ENCODE data around the gene VGLL4.

Gene VGLL4

DNA sequence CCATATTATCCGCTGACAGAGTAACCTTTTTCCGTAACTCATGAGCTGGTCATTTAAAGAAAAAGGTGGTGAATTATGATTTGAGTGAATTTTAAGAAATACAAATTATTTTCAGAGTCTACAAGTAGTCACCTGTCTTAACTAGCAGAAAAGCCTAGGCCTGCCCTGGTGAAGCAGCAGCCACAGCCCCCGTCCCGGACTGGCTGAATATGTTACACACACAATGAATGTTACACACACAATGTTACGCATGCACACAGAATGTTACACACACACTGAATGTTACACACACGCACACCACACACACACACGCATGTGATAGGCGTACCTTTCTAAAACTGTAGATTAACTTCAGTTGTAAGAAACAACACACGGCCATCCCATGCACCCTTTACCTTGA lies 77.8 kb downstream of the VGLL4 start:
- DNase-seq (ENCODE audit: low read depth in 3 of 3) = no peak

DNA sequence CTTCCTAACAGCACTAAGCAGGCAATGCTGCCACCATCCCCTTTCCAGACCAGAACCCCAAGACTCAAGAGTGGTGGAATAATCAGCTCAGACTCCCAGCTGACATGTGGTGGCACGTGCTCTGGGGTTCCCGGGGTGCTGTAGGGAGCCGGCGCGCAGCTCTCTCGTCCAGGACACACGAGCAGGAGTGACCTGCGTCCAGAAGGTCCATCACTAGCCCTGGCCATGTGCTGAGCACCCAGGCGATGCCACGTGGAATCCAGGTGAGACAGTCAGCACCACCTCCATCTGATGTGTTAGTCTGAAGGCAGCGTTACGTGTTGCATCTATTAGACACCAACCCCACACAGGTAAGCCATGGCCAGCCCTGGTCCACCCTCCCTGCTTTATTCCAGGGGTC lies 78.2 kb downstream of the VGLL4 start:
- no peak for DNase-seq (ENCODE audit: low read depth in 3 of 3)

DNA sequence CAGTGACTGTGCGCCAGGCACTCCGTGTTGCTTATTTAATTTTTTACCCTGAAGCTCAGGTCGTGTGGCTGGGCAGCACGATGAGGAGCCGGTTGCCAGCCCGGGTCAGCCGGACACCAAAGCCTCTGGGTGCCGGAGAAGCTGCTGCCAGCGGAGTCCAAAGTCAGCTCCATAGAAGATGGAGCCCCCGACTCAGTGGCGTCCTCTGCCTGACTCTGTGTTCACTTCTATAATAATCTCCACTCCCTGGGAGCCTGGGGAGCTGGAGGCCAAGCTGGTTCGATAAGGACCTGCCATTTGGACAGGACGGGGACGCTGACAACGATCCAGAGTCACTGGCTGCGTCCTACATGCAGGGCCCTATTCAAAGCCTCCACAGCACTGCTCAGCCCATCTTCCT lies 78.6 kb downstream of the VGLL4 start:
- no peak for DNase-seq (ENCODE audit: low read depth in 3 of 3)

DNA sequence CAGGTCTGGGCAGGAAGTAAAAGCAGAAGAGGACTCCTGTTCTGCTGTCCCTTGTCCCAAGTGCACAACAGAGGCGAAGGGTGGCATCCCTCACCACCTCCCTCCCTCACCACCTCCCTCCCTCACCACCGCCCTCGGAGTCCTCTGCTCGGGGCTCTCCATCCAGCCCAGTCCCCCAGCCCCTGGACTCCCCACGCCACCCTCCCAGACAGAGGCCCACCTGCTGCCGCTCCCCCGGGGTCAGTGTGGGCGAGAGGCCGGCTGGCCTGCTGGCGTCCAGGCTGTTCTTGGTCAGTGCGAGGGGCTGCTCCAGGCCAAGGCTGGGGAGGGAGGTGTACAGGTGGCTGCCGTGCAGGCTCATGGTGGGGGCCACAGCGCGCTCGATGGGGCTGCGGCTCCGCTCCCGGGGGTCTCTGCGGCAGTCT lies 79.1 kb downstream of the VGLL4 start:
- DNase-seq (ENCODE audit: low read depth in 3 of 3) = no peak

DNA sequence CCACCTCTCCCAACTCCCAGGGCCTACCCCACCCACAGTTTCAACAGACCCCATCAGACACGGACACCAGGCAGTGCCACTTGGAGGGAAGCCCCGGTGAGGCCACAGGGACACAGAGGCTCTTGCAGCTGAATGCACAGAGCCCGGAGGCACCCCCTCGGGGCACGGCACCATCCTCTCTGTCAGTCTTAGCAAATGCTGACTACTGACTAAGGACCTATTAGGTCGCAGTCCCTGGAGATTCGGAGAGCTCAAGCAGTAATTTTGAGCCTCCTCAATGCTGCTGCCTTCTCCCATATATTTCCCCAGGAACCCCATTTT lies 79.9 kb downstream of the VGLL4 start:
- DNase-seq (ENCODE audit: low read depth in 3 of 3) = no peak

DNA sequence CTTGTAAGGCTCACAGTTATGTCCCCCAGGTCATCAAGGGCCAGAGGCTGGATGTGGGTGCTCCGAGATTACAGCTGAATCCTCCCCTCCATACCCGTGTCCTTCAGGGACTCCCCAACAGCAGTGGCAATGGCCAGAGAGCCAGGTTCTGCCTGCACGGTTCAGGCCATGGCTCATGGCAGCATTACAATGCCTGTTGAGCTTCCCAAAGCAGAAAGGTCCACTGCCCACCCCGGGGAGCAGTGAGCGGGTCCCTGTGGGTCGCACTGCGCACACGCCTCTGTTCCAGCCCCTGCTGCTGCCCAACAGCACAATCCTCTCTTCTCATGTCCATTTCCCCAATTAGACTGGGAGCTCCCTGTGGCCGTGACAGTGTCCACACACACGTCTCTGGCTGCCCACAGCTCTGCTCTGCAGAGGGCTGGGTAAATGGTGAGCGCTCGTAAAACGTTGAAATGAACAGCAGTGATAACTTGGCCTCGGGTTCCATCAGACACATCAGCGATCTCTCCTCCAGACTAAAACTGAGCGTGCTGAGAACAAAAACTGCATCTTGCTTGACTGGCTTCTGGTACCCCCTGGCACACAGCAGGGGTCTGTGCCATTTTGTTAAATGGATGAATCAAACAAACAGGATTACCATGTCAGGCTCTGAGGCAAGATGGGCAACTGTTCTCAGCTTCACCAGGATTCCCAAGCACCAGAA lies 80.4 kb downstream of the VGLL4 start:
- no peak for DNase-seq (ENCODE audit: low read depth in 3 of 3)

DNA sequence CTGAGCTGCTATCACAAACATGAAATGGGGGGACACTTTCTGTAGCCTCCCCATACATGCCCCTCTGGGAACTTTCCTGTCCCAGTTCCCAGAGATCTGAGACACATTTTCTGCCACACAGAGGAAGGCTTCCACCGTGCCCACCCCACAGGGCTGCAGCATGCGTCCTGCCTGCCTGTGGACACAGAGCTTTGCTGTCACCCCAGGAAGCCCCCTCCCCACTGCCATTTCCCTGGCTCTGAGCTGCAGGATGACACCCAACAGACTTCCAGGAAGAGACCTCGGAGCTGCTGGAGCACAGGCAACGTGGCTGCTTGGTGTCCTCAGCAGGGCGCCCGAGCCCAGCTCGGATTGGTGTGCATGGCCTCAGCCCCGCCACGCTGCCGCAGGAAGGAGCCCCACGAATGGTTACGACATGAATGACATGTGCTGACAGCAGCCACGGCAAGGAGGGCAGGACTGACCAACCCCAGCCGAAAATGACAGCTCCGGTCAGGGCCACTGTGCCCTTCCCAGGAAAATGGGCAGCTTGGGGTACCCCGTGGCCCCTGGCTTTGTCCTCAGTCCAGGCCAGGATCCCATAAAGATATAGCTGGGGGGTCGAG lies 81.3 kb downstream of the VGLL4 start:
- DNase-seq (ENCODE audit: low read depth in 3 of 3) = no peak

DNA sequence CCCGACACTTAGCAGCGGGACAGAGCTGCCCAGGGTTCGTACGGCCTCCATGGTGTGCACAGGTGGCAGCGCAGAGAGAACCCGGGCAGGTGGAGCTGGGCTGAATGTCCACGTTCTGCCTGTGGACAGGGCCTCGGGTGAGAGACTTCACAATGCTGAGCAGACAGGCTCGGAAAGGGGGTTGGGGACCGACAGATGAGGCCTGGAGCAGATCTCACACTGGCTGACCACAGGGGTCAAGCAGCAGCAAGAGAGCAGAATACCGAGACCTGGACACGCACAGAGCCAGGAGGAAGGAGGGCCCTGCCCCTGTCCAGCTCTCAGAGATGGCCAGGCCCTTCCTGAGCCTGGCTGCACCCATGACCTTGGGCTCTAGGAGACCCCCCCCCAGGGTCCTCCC lies 83.0 kb downstream of the VGLL4 start:
- DNase-seq (ENCODE audit: low read depth in 3 of 3) = no peak

DNA sequence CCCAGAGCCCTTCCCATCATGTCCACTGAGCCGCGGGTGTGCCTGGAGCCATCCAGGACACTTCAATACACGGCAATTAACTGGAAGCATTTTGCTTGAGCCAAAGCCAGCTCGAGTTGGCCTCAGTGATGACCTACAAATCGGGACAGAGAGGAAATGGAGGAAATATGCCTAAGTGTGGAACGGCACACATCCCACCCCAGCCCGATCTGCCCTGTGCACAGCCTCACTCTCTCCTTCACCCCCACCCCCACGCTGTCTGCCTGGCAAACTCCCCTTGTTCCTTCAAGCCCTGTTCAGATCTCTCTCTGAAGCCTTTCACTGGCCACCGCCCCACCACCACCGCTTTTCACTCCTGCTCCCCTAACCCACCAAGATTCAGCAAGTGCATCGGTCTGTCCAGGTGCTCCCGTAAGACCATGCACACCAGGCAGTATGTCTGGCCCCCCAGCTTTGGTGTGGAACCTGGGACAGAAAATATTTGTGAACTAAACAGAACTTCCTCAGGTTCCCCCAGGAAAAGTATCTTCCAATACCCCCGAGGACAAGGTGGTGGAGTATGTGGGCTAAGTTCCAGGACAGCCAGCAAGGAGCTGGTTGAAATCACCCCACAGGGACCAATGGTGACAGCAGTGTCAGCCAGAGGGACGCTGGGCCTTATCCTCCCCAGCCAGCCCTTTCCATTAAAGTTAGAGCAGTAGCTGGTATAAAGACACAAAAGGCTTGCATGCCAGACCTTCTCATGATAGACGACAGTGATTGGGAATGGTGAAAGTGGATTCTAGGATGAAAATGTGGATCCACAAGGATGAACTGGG lies 83.7 kb downstream of the VGLL4 start:
- DNase-seq (ENCODE audit: low read depth in 3 of 3) = no peak

DNA sequence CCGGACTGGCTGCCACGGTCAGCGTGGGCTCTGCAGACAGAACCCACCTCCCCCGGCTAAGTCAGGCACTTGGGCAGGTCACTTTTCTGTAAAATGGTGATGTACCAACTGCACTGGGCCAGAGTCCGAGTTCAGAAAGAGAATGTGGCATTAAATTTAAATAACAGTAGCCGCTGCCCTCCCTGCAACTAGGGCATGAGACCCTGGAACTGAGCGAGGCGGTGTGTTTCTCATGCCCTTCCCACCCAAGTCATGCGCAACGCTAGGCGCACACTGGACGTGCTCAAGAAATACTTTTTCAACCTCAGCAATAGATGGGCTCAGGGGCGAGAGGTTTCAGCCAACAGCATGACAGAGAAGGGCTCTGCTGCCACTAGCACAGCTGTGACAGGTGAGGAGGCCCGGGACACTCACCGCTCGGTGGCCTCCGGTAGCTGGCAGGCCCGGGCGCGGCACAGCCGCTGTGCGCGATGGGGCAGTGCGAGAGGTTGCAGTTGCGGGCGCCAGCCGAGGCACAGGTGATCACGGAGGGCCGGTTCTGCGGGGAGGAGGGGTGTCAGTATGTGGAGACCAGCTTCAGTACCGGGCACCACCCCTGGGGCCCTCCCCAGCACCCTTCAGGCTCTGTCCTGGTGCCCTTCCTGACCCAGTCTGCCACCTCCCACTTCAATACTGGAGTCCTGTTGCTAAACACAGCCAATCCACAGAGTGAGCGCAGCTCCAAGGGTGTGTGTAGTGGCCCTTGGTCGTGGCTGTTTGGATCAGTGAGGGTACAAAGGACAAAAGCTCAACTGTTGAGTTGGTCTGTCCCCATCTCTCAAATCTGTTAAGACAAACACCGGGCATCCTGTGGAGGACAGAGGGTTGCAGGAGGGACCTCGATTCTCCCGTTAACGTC lies 84.5 kb downstream of the VGLL4 start:
- DNase-seq (ENCODE audit: low read depth in 3 of 3) = no peak

DNA sequence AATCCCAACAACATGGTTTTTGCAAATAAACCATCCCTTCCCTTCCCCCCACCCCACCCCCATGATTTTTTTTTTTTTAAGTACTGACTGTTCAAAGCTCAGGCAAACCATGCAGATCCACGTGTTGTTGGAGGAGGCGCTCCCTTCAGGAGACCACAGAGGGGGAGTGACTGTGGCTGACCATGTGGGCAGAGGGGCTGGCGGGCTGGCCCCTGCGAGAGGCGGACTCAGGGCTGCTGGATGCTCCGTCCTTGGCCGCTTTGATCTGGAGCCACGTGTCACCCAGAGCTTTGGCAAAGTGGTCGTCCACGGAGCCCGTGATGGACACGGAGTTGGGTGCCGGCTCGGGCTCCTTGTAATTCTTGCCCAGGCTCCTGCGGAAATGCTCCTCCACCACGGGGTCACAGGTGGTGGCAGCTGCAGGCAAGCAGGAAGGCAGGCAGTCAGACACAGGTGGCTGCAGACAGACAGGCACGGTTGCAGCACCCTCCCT lies 85.3 kb downstream of the VGLL4 start:
- DNase-seq (ENCODE audit: low read depth in 3 of 3) = no peak

DNA sequence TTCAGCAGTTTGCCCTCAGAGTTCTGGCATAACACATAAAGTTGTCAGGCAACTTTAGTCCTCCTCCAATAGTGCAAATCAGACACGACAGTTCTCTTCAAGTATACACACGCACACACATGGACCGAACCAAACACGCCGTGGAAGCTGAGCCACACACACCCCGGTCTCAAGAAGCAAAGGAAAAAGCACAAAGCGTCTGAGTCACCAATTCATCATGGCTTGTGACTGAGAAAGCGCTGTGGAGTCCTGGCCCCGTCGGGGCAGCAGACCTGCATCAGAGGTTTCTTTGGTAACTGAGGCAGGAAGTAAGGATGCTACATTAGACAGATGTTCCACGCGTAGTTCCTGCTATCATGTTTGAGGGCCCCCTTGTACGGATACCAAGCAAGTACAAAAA lies 85.7 kb downstream of the VGLL4 start:
- no peak for DNase-seq (ENCODE audit: low read depth in 3 of 3)

DNA sequence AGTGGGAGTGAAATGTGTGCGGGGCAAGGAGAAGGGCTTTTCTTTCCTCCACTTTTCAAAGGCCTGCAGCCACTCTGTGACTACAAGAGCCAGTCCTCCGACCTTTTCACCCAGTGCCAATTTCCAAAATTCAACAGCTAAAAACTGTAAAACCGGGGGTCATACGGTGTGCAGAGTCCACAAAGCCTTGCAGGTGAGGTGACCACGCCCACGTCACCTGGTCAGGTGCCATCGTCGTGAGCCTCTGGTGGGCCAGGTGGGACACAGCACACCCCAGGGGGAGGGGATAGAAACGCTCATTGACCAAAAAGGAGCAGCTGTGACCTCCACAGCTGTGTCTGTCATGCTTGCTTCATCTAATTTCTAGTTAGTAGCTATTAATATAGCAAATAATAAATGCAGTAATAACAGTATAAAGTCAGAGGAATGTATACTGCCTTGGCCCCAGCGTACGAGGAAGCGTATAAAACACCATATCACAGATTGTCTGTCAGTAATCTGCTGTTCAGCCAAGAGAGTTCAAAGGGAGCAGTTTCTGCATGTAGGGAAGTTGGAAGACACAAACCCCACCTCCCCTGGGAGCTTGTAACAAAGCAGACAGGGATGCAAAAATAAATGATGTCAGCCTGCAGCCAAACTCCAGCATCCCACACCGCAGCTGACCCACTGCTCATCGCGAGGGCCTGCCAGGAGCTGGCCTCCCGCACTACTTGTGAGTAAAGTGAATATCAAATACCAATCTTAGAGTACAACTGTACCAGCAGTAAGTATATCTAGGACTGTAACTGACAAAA lies 86.7 kb downstream of the VGLL4 start:
- DNase-seq (ENCODE audit: low read depth in 3 of 3) = no peak

DNA sequence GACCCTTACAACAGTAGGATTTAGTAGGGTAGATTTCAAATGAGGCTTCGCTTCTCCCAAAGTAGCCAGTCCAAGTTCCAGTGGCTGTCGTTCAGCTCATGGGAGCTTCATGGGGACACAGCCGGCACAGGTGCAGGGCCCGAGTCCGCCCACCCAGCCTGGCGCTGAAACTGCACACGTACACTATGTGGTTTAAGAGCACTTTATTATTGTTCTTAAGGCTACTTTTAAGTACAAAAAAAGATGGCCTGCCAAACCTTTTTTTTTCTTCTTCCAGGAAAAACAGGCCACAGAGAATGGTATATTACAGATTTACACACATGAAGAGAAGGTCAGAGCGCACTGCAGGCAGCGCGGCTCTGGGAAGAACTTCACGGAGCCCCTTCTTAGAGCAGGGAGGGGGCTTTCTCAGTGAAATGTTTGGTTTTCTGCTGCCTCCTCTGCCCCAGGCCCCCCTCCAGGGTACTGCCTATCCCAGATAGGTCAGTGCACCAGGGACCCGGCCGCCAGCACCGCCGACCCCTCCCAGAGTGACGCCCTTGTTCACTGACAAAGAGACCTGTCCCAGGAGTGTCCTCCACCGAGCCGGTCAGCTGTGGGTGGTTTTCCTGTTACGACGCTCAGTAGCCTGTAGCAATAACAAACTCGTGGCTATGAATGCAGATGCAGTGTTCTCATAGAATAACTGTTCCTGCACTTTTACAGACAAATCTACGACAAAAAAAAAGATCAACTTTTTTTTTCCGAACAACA lies 87.7 kb downstream of the VGLL4 start:
- no peak for DNase-seq (ENCODE audit: low read depth in 3 of 3)

DNA sequence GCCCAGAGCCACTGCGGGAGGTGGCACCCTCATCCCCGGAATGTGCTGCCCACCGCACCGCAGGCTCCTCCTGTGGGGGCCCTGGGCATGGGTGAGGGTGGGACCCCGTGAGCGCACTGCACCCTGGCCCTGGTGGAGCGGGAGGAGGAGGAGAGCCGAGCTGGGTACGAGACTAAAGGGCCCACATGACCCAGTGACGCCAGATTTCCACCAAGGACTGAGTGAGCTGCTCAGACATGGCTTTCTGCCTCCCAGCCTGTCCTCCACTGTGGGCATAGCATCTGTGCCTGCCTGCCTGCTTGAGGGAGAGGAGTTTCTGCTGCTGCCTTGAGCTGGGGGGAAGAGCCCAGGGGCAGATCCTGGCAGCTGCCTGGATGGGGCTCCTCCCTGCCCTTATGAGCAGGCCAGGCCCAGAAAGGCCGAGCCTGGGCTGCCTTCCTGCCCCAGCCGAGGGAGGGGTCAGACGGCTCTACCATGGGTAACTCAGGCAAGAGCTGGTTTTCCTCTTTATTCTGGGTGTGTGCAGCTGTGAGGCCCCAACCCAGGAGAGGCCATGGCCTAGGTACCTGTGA lies 88.4 kb downstream of the VGLL4 start:
- DNase-seq (ENCODE audit: low read depth in 3 of 3) = no peak

DNA sequence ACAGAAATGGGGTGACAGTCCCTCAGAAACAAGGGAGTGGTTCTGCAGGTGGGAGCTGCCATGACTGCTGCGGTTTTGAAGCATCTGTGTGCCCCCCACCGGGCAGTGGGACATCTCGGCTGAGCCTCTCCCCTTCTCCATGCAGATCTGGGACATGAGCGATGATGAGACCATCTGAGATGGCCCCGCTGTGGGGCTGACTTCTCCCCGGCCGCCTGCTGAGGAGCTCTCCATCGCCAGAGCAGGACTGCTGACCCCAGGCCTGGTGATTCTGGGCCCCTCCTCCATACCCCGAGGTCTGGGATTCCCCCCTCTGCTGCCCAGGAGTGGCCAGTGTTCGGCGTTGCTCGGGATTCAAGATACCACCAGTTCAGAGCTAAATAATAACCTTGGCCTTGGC lies 89.0 kb downstream of the VGLL4 start:
- DNase-seq (ENCODE audit: low read depth in 3 of 3) = no peak

DNA sequence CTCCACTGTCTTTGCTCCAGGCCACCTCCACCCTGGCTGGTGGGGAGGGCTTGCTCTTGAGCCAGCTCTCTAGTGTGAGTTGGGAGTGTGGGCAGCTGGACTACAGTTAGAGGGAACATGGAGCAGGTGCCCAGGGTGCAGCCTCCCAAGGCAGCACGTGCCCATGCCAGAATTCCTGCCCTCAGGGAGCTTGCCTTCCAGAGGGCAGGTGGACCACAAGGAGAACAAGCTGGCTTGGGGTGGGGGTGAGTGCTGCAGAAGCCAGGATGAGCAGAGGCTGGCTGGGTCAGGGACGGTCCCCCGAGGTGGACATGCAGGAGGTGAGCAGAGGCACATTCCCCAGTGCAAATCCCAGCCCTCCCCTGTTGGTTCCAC lies 89.5 kb downstream of the VGLL4 start:
- no peak for DNase-seq (ENCODE audit: low read depth in 3 of 3)

DNA sequence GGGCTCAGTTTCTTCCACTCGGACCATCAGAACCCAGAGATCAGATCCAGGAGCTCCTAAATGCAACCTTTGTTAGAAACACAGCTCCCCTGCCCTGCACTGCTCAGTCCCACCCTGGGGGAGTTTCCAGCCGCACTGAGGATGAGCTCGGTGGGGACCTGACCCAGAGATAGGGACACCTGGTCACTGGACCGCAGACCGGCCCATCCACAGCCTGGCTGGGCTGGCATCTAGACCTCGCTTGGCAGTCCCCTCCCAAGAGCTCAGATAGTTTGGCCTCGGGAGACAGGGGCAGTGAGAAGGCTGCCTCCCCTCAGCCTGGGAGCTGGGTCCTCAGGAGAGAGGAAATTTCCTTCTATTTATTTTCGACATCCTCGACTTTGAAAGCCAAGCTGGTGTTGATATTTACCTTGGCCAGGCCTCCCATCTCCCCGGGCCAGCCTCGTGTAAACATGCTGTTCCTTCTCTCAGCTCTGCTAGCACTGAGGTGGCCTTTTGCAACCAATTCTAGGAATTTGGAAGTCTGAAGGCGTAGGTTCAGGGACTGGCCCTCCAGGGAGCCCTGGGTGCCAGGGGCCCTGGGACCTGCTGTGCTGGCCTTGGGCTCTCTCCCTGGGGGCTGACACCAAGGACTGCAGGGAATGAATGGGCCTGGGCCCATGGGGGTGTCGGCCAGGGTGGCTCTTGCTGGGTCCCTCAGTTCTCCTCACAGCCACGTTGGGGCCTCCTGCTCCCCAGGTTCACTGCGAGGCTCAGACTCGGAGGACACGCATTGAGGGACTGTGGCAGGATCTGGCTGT lies 90.1 kb downstream of the VGLL4 start:
- DNase-seq (ENCODE audit: low read depth in 3 of 3) = no peak
